Pulmonary artery endothelial cell (primary cell): ENCODE data around the gene GRID2IP. TPM values are rescaled to one million over a fixed set of nuclear protein-coding genes. Genes with fewer than 3 reads are reported as not detected.

ENCODE experiments used
- DNase-seq: peaks from one replicate; pipeline ENCODE4 v3.0.0-alpha.2; 2011; ENCODE audit warnings: low read depth, low spot score
- total RNA-seq: library from RNA; depleted of rRNA; stranded (reverse); fragments of >200 nt; gene quantifications from 2 replicates; pipeline ENCODE4 v1.2.3, GENCODE V29; 2014

Gene GRID2IP
- total RNA-seq, 1 donor from 2014 or later = not detected

DNA sequence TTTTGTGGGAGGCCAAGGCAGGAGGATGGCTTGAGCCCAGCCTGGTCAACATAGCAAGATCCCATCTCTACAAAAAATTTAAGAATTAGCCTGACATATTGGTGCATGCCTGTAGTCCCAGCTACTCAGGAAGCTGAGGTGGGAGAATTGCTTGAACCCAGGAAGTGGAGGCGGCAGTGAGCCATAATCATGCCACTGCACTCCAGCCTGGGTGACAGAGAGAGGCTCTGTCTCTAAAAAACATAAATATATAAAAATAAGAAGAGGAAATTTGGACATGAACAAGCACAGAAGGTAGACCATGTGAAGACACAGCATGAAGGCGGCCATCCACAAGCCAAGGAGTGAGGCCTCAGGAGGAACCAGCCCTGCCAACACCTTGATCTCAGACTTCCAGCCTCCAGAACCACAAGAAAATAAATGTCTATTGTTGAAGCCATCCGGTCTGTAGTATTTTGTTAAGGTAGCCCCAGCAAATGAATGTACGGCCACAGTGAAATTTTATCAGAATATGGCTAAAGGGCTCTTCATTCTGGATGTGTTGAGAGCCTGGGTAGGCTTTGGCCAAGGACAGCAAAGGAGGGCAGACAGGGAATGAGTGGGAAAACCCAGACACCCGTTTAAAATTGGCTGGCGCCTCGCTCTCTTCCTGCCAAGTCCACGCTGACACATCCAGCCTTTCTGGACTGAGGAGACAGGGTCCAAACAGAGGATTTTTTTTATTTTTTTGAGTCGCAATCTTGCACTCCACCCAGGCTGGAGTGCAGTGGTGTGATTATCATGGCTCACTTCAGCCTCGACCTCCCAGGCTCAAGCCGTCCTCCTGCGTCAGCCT is 12.9 kb upstream of the GRID2IP start:
- DNase-seq = no peak

DNA sequence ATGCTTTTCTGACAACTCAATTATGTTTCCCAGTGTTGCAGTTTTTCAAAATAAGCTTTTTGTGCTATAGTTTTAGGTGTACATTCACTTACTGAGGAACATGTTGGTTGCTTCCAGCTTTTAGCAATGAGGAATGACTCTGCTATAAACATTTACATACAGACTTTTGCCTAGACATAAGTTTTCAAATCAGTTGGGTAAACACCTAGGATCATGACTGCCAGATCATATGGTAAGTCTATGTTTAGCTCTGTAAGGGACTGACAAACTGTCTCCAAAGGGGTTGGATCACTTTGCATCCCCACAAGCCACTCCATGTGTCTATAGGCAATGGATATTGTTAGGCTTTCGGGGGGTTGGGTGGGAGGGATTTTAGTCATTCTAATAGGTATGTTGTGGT is 10.8 kb upstream of the GRID2IP start:
- no peak for DNase-seq

- DNase-seq = no peak
These were observed 8.6 kb upstream of the GRID2IP start for GRCh38 chr7:6559896-6560295.

- DNase-seq = no peak
These were observed 7.6 kb upstream of the GRID2IP start for GRCh38 chr7:6558837-6559236.

DNA sequence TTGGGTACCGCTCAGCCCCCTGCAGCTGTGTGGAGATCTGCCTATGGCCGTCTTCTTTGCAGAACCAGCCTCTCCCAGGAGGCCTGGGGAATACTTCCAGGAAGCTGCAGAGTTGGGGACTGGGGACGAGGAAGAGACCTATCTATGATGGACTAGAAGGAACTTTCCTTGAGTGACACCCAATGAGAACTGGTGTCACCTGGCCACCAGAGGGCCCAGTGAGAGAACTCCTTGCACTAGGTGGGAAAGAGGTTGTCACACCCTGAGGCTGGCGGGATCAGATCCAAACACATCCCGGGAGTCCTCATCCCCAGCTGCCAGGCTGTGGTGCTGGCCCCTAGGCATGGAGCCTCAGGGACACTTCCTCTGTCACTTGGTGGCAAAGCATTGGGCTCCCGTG is 4.9 kb upstream of the GRID2IP start:
- no peak for DNase-seq

GRCh38 chr7:6554848-6555247 is 3.6 kb upstream of the GRID2IP start:
- no peak for DNase-seq

- no peak for DNase-seq
These were observed 2.3 kb upstream of the GRID2IP start for GRCh38 chr7:6553448-6554044.

- DNase-seq = no peak
These were observed 3.9 kb downstream of the GRID2IP start for GRCh38 chr7:6547400-6547799.

- no peak for DNase-seq
These were observed 4.6 kb downstream of the GRID2IP start for GRCh38 chr7:6546498-6547251.

DNA sequence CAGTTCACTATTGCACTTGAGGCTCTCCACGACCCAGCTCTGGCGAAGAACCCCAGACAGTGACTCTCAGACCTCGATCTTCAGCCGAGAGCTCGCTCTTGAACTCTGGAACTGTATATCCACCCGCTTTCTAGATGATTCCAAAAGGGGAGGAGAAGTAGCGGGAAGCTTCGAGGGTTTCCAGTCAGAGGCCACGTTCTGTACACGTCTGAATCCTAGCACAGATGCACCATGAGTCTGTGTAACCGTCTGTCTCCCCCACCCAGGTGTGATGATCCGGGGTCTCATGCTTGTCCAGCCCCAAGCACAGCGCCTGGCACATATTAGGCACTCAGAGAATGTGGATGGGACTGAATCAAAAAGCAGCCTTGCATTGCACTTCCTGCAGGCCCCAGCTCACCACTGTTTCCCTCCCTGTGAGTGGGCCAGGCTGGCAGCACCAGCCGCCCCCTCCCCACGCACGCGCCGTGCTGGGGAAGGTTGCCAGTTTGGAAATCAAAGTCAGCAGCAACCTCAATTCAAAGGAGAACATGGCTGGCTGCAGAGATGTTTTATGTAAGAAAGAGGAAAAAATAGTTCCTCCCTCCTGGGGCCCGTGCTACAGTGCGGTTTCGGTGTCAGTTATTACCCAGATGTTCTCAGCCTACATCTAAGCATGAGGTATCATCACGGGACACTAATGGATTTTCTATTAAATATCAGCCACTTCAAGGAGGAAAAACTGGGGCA is 5.7 kb downstream of the GRID2IP start:
- no peak for DNase-seq

DNA sequence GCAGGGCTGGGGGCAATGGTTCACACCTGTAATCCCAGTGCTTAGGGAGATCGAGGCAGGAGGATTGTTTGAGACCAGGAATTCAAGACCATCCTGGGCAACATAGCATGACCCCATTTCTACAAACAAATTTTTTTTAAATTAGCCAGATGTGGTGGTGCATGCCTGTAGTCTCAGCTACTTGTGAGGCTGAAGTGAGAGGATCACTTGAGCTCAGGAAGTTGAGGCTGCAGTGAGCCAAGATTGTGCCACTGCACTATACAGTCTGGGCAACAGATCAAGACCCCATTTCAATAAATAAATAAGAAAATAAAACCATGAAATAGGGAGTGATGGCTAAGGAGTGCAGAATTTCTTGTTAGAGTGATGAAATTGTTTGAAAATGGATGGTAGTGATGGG is 8.9 kb downstream of the GRID2IP start:
- no peak for DNase-seq

DNA sequence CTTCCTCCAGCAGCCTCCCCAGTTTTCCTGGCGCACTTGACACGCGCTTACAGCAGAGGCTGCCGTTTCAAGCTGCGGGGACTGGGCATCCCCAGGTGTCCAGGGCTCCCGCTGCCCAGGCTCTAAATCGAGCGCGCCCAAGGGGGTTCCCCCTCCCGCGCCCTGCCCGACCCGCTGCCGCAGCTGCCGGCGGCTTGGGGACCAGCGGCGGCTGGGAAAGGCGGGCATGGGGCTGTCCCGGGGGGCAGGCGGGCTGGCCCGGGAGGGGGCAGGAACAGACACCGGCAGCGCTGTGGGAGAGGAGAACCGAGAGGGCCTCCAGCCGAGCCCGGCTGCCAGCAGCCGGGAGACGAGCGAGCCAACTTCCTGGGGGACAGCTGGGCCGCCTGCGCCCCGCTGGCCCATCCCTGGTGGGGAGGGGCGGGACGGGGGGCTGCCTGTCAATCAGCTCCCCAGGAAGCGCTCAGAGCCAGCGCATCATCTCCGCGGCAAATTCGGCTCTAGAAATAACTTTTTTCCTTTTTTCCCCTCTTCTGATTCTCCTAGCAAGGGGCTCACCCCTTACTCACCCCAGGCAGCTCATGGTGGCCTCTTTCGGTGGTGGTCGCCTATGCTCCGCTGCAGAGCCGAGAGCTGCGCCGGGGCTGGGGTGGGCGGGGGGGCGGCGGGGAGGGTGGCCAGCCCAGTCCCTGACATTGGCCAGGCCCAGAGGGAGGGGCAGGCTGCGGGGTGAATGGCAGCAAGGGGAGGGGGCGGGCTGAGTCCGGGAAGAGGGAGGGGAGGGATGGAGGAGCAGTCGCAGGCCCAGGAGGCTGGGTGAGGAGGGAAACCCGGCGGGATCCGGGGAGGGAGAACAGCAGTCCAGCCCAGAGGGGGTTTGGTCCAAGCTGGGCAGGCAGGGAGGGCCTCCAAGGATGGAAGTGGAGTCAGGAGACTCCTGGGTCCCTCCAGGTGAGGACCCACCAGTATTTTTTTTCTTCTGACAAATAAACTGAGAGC is 14.7 kb downstream of the GRID2IP start:
- DNase-seq = no peak

DNA sequence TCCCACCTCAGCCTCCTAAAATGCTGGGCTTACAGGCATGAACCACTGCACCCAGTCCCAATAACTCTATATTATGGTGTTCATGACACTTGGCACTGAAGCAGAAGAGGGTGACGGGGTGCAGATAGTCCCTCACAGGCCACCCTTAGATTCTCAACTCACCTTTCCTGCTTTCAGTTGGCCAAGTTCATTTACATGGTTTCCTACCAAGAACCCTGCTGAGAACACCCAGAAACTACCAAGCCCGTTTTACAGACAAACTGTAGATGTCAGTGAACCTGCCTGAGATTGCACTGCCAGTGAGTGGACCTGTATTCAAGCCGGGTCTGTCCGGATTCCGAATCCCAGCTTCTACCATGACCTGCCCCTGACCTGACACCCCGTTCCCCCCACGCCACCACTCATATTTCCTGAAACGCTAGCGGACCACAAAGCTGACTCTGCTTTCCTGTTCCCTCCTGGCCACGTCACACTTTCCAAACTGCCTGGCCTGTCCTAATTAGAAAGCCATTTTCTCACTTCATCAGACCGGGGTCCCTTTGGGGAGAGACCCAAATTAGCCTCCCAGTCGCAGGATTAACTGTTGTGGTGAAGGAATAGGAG is 17.3 kb downstream of the GRID2IP start:
- DNase-seq = no peak

- no peak for DNase-seq
These were observed 18.7 kb downstream of the GRID2IP start for GRCh38 chr7:6532516-6532915.

DNA sequence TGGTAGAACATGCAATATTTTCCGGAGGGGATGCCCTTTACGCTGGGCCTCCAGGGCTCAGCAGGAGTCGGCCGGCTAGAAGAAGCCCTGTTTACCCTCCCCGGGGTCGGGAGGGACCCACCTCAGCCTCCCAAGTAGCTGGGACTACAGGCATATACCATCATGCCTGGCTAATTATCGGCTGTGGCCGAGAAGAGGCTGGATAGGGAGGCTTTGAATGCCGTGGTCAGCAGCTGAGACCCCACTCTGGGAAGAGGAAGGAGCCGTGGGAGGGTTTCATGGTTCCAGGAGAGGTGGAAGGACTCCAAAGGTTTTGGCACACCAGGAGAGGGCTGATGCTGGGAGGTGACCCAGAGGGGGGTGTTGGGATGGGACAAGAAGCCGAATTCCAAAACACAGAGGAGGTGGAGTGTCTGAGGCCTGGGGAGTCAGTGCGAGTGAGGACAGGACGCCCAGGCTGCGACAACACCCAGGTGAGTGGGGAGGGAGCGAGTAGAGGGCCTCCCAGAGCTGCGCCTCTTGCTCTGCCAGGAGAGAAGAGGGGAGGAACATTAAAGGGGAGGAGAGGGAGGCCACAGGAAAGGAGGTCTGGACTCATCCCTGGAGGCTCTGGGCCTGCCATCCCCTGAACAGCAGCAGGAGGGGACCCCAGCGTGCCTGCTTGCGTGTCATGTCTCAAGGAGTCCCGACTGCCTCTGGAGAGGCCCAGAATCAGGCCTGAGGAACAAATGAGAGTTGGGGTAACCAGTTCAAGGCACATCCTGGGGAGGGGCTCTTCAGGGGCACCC is 19.6 kb downstream of the GRID2IP start:
- DNase-seq = no peak

DNA sequence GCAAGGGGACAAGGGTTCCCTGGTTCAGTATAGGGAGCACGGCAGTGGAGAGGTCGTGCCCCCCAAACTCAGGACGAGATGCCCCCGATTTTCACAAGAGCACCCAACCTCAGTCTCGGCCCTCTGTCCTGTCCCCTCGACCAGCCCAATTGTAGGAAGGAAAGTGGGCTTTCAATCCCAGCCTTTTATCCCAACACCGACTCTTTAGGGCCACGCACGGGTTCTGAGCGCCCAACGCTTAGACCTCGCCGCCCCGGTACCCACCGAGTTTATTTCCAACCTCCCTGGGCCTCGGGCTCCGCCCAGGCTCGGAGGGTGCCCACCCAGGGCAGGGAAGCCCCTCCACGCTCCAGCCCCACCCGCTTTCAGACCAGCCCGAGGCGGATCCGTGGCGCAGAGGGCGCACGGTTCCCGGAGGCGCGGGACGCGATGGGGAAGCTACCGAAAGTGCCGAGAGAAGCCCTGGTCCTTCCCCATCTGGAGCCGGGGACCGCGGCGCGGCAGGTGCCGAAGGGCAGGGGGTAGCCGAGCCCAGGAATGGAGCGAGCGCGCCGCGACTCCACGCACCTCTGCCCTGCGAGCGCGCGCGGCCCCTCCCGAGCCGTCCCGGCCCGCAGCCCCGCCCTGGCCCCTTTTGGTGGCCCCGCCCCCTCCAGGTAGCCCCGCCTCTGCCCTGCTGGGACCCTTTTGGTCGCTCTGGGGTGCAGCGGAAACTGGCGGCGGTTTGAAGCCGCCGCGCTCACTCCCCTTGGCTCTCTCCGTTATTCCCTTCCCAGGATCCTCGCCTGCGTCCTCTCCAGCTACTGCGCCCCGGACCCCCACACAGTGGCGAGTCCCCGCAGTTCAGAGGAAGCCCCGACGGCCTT is 20.4 kb downstream of the GRID2IP start:
- no peak for DNase-seq

- DNase-seq = no peak
These were observed 21.6 kb downstream of the GRID2IP start for GRCh38 chr7:6529643-6530042.

- no peak for DNase-seq
These were observed 22.7 kb downstream of the GRID2IP start for GRCh38 chr7:6528401-6529130.
